Neutrophil (primary cell): ENCODE results near the gene PAM.

Experiments
- H3K27ac ChIP-seq: fragments of 200-600 bp; sonication (generic); 2 replicates; pipeline ENCODE4 v1.5.1; 2016; ENCODE audit warnings: mild to moderate bottlenecking, moderate library complexity
- H3K27me3 ChIP-seq: fragments of 200-600 bp; sonication (generic); 2 replicates; pipeline ENCODE4 v1.6.0; 2016; ENCODE audit warnings: mild to moderate bottlenecking
- H3K36me3 ChIP-seq: fragments of 200-600 bp; sonication (generic); 2 replicates; pipeline ENCODE4 v1.5.1; 2017
- H3K4me1 ChIP-seq, 2 experiments: fragments of 200-600 bp in 1 of 2; sonication (generic) in 1 of 2; 1 replicate in 1 of 2; 2 replicates in 1 of 2; pipeline versions ENCODE4 v1.5.1 to v1.6.1; 2013 to 2016; ENCODE audit warnings: low read depth in 1 of 2, low read length in 1 of 2, mild to moderate bottlenecking in 1 of 2, moderate library complexity in 1 of 2; ENCODE audit not compliant: control insufficient read depth in 1 of 2, insufficient read depth in 1 of 2
- H3K4me3 ChIP-seq, 2 experiments: fragments of 200-600 bp in 1 of 2; sonication (generic) in 1 of 2; 1 replicate in 1 of 2; 2 replicates in 1 of 2; pipeline ENCODE4 v1.5.1; 2013 to 2016; ENCODE audit warnings: low read depth in 1 of 2, low read length in 1 of 2, mild to moderate bottlenecking in 1 of 2, moderate library complexity in 1 of 2
- H3K9me3 ChIP-seq: fragments of 200-600 bp; sonication (generic); 2 replicates; pipeline ENCODE4 v1.5.1; 2016
- CTCF ChIP-seq: fragments of 200-600 bp; sonication (generic); IDR thresholded peaks from 2 replicates; pipeline ENCODE4 v1.5.1; 2016; ENCODE audit warnings: antibody characterized with exemption

Gene PAM

GRCh38 chr5:102716017-102716416, 39.1 kb upstream of the PAM start:
- no peak overlapping the region for H3K4me3 ChIP-seq
- no peaks in the 10 kb centered on the region for H3K4me1 ChIP-seq
- no peak overlapping the region for H3K27ac ChIP-seq
- H3K36me3 ChIP-seq: no peaks in the 10 kb centered on the region
- no peak for TF ChIP-seq CTCF
- no peaks in the 10 kb centered on the region for H3K9me3 ChIP-seq
- no peaks in the 10 kb centered on the region for H3K27me3 ChIP-seq

- Histone ChIP-seq H3K27ac (no peak overlapping the region), H3K4me1 (no peaks in the 10 kb centered on the region), H3K4me3 (no peak overlapping the region), H3K27me3 (no peaks in the 10 kb centered on the region), H3K9me3 (no peaks in the 10 kb centered on the region), H3K36me3 (no peaks in the 10 kb centered on the region)
- no peak for TF ChIP-seq CTCF
Observed at GRCh38 chr5:102718819-102719218, 36.3 kb upstream of the PAM start.

GRCh38 chr5:102719886-102720285, 35.2 kb upstream of the PAM start:
- Histone ChIP-seq H3K4me1 (no peaks in the 10 kb centered on the region), H3K27me3 (no peaks in the 10 kb centered on the region), H3K27ac (no peak overlapping the region), H3K36me3 (no peaks in the 10 kb centered on the region), H3K4me3 (no peak overlapping the region), H3K9me3 (no peaks in the 10 kb centered on the region)
- TF ChIP-seq CTCF: no peak

GRCh38 chr5:102720969-102721368, 34.1 kb upstream of the PAM start:
- no peak for TF ChIP-seq CTCF
- no peak overlapping the region for H3K27ac ChIP-seq
- H3K36me3 ChIP-seq: no peaks in the 10 kb centered on the region
- no peaks in the 10 kb centered on the region for H3K9me3 ChIP-seq
- H3K4me1 ChIP-seq: no peaks in the 10 kb centered on the region
- H3K4me3 ChIP-seq: no peak overlapping the region
- no peaks in the 10 kb centered on the region for H3K27me3 ChIP-seq

GRCh38 chr5:102722931-102723330, 32.2 kb upstream of the PAM start:
- Histone ChIP-seq H3K27ac (no peak overlapping the region), H3K4me3 (no peak overlapping the region), H3K4me1 (no peaks in the 10 kb centered on the region), H3K27me3 (no peaks in the 10 kb centered on the region), H3K9me3 (no peaks in the 10 kb centered on the region), H3K36me3 (no peaks in the 10 kb centered on the region)
- no peak for TF ChIP-seq CTCF

GRCh38 chr5:102731693-102732092, 23.4 kb upstream of the PAM start:
- Histone ChIP-seq H3K36me3 (no peaks in the 10 kb centered on the region), H3K27me3 (no peaks in the 10 kb centered on the region), H3K4me3 (no peak overlapping the region), H3K9me3 (no peaks in the 10 kb centered on the region), H3K4me1 (no peaks in the 10 kb centered on the region), H3K27ac (no peak overlapping the region)
- TF ChIP-seq CTCF: no peak
